HG02678 (cell line): ENCODE data around the gene P2RX1.

ENCODE experiments used
- ATAC-seq: cut with Tn5 transposase; IDR thresholded peaks from one replicate; pipeline ENCODE4 v1.9.1; 2021; ENCODE audit warnings: mild to moderate bottlenecking, moderate library complexity; ENCODE audit not compliant: unreplicated experiment

P2RX1 gene

GRCh38 chr17:3907483-3908216 is 8.6 kb downstream of the P2RX1 start:
- ATAC-seq: no peak

GRCh38 chr17:3906881-3907280 is 9.4 kb downstream of the P2RX1 start:
- ATAC-seq: no peak

GRCh38 chr17:3905017-3905520 is 11.2 kb downstream of the P2RX1 start:
- ATAC-seq: peak; percentile 70

- peak; percentile 6 for ATAC-seq
Measured at GRCh38 chr17:3904501-3904900, 11.8 kb downstream of the P2RX1 start.

GRCh38 chr17:3903881-3904290 is 12.4 kb downstream of the P2RX1 start:
- ATAC-seq: no peak

GRCh38 chr17:3903051-3903825 is 13.0 kb downstream of the P2RX1 start:
- no peak for ATAC-seq

GRCh38 chr17:3900646-3901045 is 15.6 kb downstream of the P2RX1 start:
- no peak for ATAC-seq

GRCh38 chr17:3897731-3898130 is 18.5 kb downstream of the P2RX1 start:
- no peak for ATAC-seq

GRCh38 chr17:3896968-3897235 is 19.4 kb downstream of the P2RX1 start:
- ATAC-seq: no peak

- no peak for ATAC-seq
Measured at GRCh38 chr17:3896108-3896967, 19.9 kb downstream of the P2RX1 start.

GRCh38 chr17:3895354-3895753 is 20.9 kb downstream of the P2RX1 start:
- no peak for ATAC-seq

- ATAC-seq: no peak
Measured at GRCh38 chr17:3894911-3895343, 21.3 kb downstream of the P2RX1 start.

- no peak for ATAC-seq
Measured at GRCh38 chr17:3894188-3894587, 22.1 kb downstream of the P2RX1 start.

GRCh38 chr17:3893720-3894116 is 22.5 kb downstream of the P2RX1 start:
- ATAC-seq: no peak

GRCh38 chr17:3893003-3893719 is 23.1 kb downstream of the P2RX1 start, which contains the start of gene CAMKK1:
TSS of gene CAMKK1 (minus strand) at chr17:3893053. CDS start at chr17:3885687, 7,366 bp downstream.
- peak; percentile 93 for ATAC-seq

- peak; percentile 10 for ATAC-seq
Measured at GRCh38 chr17:3892095-3892998, 23.9 kb downstream of the P2RX1 start.

GRCh38 chr17:3891626-3892094 is 24.6 kb downstream of the P2RX1 start:
- no peak for ATAC-seq

- no peak for ATAC-seq
Measured at GRCh38 chr17:3890878-3891219, 25.4 kb downstream of the P2RX1 start.

GRCh38 chr17:3890082-3890877 is 26.0 kb downstream of the P2RX1 start:
- no peak for ATAC-seq
